T follicular helper cell (primary cell): ENCODE measurements around the gene TCTN1.
"Not testable (repeated sequence)": the region's sequence is repeated elsewhere in the genome, so short reads cannot be mapped to it uniquely, and the experiment has no call there.

Experiments used
- DNase-seq: peaks from one replicate; pipeline ENCODE4 v3.0.0-alpha.2; 2020; ENCODE audit warnings: low read depth

TCTN1 gene

DNA sequence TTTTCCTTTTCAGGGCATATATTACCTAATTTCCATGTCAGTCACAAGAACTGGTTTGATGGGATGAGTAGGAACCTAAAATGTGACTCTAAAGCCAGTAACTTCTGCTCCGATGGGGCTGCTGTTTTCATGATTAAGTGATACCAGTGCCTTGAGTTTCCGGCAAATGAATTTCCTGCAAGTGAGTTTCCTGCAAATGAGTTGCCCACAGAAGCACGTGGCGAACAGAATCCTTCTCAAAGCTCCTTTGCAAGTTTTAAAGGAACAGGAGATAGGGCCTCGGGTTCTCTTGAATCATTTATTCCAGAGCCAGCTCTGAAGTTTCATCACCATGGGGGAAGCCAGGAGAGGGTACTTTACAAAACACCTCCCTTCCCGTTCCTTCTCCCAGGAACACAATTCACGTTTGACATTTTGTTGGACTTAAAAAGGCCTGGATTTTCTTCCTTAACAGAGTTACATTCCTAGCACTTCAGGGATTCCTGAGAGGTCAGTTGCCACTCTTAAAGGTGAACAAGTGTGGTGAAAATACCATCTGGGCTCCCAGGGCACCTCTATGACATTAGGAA, 28.6 kb upstream of the TCTN1 start:
- no peak for DNase-seq

- not testable (repeated sequence) for DNase-seq
Observed at GRCh38 chr12:110587102-110587501, 26.8 kb upstream of the TCTN1 start.

DNA sequence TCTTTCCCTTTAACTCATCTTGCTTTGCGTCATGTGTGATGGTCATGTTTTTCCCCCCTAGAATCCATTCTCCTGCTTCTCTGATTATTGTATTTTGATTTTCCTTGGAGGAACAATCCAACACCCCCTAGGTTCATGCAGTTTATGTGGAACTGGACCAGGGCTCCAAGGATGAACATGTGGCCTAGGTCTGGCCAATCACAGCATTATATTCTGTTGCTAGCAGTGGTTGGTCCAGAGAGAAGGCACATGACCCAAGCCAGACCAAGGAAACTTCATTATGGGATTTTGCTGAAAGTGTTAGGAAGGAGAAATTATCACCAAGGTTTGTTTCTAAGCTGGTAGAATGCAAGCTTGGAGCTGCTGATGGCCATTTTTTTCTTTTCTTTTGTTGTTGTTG, 23.9 kb upstream of the TCTN1 start:
- DNase-seq: no peak

DNA sequence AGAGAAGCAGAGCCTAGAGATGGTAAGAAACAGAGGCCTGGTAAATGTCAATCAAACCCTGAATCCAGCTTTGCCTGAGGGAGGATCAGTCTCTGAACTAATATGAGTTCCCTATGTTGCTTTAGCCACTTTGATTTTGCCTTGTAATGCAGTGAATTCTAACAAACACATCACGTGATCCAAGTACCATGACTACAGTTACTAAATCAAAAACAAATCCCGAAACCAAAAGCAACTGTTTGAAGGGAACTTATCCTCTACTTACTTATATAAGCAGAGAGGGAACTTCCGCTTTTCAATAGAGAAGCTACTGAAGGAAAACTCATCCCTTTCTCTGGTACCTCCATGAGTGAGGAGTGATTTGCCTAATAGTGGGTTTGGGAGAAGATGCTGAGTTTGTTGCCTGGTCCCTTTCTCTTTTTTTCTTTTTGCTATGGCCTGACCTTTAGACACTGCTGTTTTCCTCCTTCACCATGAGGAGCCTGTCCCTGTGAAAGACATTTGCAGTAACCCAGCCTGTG, 23.1 kb upstream of the TCTN1 start:
- no peak for DNase-seq

DNA sequence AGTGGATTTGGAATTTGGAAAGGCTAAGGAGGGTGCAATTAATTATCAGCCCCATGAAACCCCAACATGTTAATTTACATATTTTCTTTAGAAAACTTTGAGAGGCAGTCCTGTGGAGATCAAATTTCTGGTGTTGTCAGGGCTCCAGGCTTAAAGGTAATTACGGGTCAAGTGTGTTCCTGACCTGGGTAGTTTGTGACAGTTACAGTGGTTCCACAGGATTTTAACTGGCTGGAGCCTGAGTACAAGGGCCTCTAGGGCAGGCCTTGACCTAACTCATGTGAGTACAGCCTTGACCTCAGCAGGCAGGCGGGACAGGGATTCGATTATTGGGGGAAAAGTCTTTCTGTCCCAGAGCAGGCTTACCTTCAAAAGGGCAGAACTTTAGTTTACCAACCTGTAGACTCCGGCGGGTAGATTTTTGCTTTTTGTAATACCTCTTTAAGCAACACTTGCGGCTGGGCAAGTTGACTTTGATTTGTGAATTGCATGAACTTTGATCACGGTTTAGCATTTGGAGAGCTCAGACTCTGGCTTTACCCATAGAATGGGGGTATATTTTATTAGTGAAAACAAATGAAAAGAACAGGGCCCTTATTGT, 22.4 kb upstream of the TCTN1 start:
- no peak for DNase-seq

DNA sequence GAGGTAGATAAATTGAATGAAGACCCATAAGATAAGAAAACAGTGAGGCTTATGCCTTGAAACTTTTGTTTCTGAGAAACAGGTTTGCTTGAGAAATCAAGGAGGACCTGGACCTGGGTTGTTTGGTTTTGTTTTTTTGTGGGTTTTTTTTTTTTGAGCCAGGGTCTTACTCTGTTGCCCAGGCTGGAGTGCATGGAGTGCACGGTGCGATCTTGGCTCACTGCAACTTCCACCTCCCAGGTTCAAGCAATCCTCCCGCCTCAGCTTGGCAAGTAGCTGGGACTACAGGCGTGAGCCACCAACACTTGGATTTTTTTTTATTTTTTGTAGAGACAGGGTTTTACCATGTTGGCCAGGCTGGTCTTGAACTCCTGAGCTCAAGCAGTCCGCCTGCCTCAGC, 21.9 kb upstream of the TCTN1 start:
- DNase-seq: no peak

DNA sequence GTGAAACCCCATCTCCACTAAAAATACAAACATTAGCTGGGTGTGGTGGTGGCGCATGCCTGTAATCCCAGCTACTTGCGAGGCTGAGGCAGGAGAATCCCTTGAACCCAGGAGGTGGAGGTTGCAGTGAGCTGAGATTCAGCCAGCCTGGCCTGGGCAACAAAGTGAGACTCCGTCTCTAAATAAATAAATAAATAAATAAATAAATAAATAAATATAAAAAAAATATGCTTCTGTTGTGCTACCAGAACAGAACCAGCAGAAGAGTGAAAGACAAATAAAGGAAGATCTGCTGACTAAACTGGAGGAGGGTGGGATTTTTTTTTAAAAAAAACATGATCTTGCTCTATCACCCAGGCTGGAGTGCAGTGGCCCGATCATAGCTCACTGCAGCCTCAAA, 21.0 kb upstream of the TCTN1 start:
- DNase-seq: not testable (repeated sequence)

GRCh38 chr12:110597885-110598284, 16.0 kb upstream of the TCTN1 start:
- DNase-seq: no peak

DNA sequence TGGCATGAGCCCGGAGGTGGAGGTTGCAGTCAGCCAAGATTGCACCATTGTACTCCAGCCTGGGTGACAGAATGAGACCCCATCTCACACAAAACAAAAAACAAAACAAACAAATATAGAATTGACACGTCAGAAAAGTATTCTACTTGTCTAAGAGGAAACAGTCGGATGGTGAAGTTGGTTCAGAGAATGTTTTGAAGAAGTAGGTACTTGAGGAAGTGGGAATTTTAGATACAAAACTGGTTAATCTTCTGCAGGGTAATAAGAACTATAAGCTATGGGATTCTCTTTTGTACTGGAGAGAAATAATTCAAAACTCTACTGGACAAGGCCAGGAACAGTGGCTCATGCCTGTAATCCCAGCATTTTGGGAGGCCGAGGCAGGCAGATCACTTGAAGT, 14.6 kb upstream of the TCTN1 start:
- DNase-seq: no peak

- no peak for DNase-seq
Observed at GRCh38 chr12:110600254-110600653, 13.7 kb upstream of the TCTN1 start.

DNA sequence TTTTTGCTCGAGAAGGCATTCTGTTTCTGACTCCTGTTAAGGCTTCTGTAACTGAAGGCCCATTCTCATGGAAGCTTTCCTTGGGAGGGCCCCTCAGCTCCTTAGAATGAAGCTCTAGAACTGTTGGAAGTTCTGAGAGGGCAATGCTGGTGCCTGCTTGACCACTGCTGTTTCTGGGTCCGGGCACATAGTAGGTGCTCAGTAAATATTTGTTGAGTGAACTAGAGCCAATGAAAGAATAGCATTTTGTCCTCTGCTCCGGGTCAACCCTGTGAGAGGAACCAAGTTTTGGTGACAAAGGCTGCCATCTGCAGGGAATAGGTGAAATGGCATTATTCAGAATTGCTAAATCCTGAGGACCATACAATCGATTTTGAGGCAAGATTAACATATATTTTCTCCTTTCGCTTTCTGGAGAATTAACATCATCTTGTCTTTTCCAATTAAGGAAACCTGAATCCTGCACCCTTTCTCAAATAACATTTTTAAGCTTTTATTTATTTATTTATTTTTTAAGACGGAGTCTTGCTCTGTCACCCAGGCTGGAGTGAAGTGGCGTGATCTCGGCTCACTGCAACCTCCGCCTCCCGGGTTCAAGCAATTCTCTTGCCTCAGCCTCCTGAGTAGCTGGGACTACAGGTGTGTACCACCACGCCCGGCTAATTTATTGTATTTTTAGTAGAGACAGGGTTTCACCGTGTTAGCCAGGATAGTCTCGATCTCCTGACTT, 11.7 kb upstream of the TCTN1 start:
- DNase-seq: peak; percentile 26

DNA sequence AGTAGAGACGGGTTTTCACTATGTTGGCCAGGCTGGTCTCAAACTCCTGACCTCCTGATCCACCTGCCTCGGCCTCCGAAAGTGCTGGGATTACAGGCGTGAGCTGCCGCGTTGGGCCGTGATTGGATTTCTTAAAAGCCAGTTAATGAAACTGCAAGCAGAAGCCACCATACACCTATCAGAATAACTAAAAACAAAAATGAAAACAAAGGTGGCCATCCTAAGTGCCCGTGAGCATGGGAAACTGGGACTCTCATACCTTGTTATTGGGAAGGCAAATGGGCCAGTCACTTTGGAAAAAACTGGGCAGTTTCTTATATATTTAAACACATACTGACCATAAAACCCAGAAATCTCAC, 7.7 kb upstream of the TCTN1 start:
- no peak for DNase-seq

- DNase-seq: no peak
Observed at GRCh38 chr12:110613071-110613770, 708 bp upstream of the TCTN1 start.

- DNase-seq: no peak
Observed at GRCh38 chr12:110615171-110615570, 1.2 kb downstream of the TCTN1 start.

- no peak for DNase-seq
Observed at GRCh38 chr12:110616471-110617115, 2.7 kb downstream of the TCTN1 start.

DNA sequence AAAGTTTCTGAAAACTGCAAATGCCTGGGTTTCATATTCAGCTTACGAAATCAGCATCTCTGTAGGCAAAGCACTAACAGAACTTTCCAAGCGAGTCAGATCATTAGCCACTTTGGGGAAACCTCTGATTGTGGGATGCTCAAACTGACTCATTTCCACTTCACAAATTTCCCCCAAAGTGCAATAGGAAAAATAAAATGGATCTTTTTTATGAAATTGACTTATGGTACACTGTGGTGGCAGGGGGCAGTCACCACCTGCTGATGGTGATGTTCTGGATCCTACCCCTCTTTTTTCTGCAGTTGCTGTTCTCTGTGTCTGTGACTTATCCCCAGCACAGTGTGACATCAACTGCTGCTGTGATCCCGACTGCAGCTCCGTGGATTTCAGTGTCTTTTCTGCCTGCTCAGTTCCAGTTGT, 5.6 kb downstream of the TCTN1 start:
- DNase-seq: no peak

DNA sequence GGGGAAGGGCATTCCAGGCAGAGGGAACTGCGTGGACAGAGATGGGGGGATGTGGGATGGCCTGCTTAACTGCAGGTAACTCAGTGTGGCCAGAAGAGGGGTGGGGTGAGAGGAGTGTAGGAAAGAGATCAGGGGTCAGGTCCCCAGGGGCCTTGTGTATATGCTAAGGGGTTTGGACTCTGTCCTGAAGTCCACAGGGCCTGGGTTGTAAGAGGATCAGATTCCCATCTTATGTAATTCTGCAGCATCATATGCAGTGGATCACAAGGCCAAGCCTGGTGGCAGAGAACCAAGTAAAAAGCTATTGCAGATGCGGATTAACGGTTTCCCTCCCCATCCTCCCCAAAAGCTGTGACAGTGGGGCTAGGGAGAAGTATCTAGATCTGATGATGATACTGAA, 8.7 kb downstream of the TCTN1 start:
- DNase-seq: no peak

DNA sequence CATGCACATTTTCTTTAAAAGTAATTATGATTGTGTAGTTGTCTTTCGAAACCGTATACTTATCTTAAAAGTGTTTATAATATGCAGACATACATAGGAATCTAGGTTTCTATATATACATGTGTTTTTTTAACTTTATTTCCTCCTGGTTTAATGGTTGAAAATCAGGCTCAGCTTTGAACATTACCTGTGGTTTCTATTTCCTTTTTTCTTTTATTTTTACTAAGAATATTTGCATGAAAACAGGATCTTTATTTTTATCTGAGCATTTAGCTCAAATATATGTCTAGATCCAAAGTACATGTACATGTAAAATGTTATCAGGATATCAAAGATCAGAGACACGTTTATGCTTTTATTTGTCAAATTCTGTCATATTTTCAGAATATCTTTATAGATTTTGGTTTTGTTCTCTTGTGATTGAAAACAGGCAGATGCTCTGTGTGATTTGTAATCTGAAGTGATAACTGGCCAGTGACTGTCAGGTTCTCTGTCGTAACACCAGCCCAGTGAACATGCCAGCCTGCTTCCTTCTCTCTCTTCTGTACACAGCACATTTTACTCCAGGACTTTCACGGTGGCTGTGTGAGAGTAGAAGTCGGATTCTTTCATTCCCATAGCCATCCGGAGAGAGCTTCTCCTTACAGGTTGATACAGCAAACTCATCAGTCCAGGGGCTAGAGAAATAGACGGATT, 13.7 kb downstream of the TCTN1 start:
- no peak for DNase-seq

DNA sequence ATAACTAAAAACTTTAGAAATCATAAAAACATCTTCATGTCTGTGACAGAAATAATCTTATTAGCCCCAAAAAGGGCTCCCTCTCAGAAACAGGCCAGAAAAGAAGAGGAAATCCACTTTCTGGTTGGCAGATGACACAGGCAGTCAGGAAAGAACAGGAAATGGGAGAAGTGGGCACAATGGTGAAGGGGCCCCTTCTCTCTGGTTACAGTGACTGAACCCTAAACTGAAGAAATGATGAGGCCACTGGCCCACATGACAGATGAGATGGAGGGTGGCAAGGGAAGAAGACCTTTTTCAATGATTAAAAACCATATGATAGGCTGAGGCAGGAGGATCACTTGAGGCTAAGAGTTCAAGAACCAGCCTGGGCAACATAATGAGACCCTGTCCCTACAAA, 21.1 kb downstream of the TCTN1 start:
- DNase-seq: no peak

GRCh38 chr12:110636516-110636915, 22.6 kb downstream of the TCTN1 start:
- DNase-seq: no peak

DNA sequence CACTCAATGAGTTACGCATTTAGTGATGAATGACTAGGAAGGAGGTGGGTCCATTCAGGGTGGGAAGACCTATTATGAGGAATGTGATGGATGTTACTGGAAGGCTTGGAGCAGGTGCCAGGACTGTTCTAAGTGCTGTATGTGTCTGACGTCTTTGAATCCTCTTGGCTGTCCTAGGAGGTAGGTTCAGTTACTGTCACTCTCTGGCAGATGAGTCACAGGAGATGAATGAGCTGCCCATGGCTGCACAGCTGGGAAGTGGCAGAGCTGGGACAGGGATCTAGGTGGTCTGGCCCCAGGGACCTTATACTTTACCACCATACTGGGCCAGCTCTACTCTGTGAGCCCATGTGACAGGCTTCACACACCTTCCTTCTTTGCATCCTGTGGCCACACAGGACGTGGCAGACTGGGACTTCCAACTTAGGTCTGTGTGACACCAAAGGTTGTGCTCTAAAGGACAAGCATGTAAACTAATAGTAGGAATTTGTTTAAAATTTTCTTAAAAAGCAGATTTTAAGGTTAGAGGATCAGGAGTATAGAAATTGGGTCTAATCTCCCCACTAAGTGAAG, 24.0 kb downstream of the TCTN1 start:
- no peak for DNase-seq
